ENCODE results near the gene CABP2. TPM values are rescaled to one million over a fixed set of nuclear protein-coding genes. Genes with fewer than 3 reads are reported as not detected.

CABP2 gene
- total RNA-seq, 1 donor from 2014 or later, result not detected

DNA sequence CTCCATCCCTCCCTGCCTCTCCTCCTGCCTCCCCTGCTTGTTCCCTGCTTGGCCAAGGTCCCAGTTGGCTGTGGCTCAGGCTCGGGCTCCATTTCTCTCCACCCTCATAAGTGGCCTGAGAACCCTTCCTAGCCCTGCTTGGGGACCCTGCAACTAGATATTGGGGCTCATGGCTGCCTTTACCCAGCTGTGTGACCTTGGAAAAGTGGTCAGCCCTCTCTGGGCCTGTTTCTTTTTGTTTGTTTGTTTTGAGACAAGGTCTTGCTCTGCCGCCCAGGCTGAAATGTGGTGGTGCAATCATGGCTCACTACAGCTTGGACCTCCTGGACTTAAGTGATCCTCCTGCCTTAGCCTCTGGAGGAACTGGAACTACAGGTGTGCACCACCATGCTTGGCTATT, 20.3 kb upstream of the CABP2 start:
- TF ChIP-seq, protein P1, sequence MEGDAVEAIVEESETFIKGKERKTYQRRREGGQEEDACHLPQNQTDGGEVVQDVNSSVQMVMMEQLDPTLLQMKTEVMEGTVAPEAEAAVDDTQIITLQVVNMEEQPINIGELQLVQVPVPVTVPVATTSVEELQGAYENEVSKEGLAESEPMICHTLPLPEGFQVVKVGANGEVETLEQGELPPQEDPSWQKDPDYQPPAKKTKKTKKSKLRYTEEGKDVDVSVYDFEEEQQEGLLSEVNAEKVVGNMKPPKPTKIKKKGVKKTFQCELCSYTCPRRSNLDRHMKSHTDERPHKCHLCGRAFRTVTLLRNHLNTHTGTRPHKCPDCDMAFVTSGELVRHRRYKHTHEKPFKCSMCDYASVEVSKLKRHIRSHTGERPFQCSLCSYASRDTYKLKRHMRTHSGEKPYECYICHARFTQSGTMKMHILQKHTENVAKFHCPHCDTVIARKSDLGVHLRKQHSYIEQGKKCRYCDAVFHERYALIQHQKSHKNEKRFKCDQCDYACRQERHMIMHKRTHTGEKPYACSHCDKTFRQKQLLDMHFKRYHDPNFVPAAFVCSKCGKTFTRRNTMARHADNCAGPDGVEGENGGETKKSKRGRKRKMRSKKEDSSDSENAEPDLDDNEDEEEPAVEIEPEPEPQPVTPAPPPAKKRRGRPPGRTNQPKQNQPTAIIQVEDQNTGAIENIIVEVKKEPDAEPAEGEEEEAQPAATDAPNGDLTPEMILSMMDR (IDR thresholded peaks at IDR 0.05), result no peak
- H3K27me3 Mint-ChIP-seq (ENCODE audit: unreplicated experiment), result peaks cover 15% of the 10 kb centered on the region
- DNase-seq (ENCODE audit: extremely low spot score, unreplicated experiment), result no peak
- H3K4me3 Mint-ChIP-seq (ENCODE audit: unreplicated experiment), result no peak overlapping the region
- no peaks in the 10 kb centered on the region for H3K36me3 Mint-ChIP-seq (ENCODE audit: unreplicated experiment)
- no peak overlapping the region for H3K27ac Mint-ChIP-seq (ENCODE audit: unreplicated experiment)
- H3K9me3 Mint-ChIP-seq (ENCODE audit: unreplicated experiment), result no peaks in the 10 kb centered on the region
- peaks cover 5% of the 10 kb centered on the region for H3K4me1 Mint-ChIP-seq (ENCODE audit: unreplicated experiment)

DNA sequence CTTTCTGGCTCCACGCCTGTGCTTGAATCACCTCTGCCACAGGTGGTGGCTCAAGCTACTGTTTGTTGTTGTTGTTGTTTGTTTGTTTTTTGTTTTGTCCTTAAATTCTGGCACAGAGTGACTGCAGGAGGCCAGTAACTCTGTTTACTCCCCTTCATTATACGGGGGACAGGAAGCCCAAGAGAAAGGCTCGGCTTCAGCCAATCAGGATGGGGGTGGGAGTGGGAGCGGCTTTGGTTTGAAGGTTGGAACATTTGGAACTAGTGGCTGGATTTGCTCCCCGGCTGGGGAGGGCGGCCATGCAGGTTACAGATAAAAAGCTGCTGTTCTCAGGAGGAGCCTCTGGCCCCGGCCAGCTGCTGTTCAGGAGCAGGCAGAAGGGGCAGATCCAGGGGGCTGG, 19.7 kb upstream of the CABP2 start:
- Mint-ChIP-seq H3K4me3 (ENCODE audit: unreplicated experiment) (no peak overlapping the region), H3K27me3 (ENCODE audit: unreplicated experiment) (peaks cover 15% of the 10 kb centered on the region), H3K9me3 (ENCODE audit: unreplicated experiment) (no peaks in the 10 kb centered on the region), H3K36me3 (ENCODE audit: unreplicated experiment) (no peaks in the 10 kb centered on the region), H3K4me1 (ENCODE audit: unreplicated experiment) (peaks cover 5% of the 10 kb centered on the region), H3K27ac (ENCODE audit: unreplicated experiment) (no peak overlapping the region)
- no peak for DNase-seq (ENCODE audit: extremely low spot score, unreplicated experiment)
- TF ChIP-seq, protein P1 (IDR thresholded peaks at IDR 0.05), result no peak

DNA sequence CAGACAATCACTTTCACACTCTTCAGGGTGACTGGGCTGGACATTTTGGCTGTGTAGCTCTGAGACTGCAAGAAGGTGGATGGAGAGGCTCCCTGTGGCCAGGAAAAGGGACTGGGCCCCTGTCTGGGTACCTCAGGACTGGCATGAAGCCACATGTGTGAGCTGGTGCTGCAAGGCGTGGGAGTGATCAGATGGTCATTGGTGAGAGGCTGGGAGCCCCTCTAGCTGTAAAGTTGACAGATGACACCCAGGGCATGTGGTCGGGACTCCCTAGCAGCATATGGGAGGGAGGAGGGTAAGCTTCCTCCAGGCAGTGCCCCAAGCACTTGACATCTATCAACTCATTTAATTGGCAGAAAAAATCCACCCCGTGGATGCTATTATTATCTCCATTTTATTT, 18.9 kb upstream of the CABP2 start:
- Mint-ChIP-seq H3K36me3 (ENCODE audit: unreplicated experiment) (no peaks in the 10 kb centered on the region), H3K9me3 (ENCODE audit: unreplicated experiment) (no peaks in the 10 kb centered on the region), H3K4me1 (ENCODE audit: unreplicated experiment) (peaks cover 5% of the 10 kb centered on the region), H3K4me3 (ENCODE audit: unreplicated experiment) (no peak overlapping the region), H3K27me3 (ENCODE audit: unreplicated experiment) (peaks cover 13% of the 10 kb centered on the region), H3K27ac (ENCODE audit: unreplicated experiment) (no peak overlapping the region)
- no peak for DNase-seq (ENCODE audit: extremely low spot score, unreplicated experiment)
- TF ChIP-seq, protein P1 (IDR thresholded peaks at IDR 0.05), result no peak

DNA sequence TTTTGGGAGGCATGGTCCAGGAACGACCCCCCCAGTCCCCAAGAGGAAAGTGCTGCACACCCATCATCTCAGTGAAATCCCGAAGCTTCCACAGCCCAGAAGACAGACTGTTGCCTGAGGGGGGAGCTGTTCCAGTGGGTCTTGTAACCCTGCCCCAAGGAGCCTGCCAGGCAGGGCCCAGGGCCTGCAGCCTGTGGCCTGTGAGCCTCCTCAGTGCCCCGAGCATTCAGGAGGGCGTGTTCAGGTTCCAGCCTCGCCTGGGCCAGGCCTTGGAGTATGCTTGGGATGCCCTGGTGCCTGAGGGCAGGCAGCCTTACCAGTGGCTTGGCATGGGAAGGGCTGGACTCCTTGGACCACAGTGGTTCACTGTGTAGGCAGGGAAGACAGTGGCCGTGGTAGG, 18.0 kb upstream of the CABP2 start:
- Mint-ChIP-seq H3K27ac (ENCODE audit: unreplicated experiment) (no peak overlapping the region), H3K9me3 (ENCODE audit: unreplicated experiment) (no peaks in the 10 kb centered on the region), H3K27me3 (ENCODE audit: unreplicated experiment) (peaks cover 8% of the 10 kb centered on the region), H3K36me3 (ENCODE audit: unreplicated experiment) (no peaks in the 10 kb centered on the region), H3K4me1 (ENCODE audit: unreplicated experiment) (peaks cover 5% of the 10 kb centered on the region), H3K4me3 (ENCODE audit: unreplicated experiment) (no peak overlapping the region)
- TF ChIP-seq, protein P1 (IDR thresholded peaks at IDR 0.05), result no peak
- no peak for DNase-seq (ENCODE audit: extremely low spot score, unreplicated experiment)

DNA sequence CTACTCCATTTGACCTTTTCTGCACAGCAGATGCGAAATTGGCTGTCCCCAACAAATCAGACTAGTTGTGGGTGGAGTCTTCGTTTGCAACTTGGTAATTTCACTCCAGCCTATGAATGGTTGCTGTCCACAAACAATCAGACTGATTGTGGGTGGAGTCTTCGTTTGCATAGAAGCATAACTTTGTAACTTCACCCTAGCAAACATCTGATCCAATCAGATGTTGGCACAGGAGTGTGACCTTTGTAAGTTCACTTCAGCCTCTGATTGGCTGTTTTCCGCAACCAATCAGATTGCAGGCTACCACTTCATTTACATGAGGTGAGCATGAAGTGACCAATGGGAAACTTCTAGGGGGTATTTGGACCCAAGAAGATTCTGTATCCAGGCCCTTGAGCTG, 16.3 kb upstream of the CABP2 start:
- Mint-ChIP-seq H3K27ac (ENCODE audit: unreplicated experiment) (no peak overlapping the region), H3K4me3 (ENCODE audit: unreplicated experiment) (no peak overlapping the region), H3K36me3 (ENCODE audit: unreplicated experiment) (no peaks in the 10 kb centered on the region), H3K27me3 (ENCODE audit: unreplicated experiment) (no peaks in the 10 kb centered on the region), H3K9me3 (ENCODE audit: unreplicated experiment) (no peaks in the 10 kb centered on the region), H3K4me1 (ENCODE audit: unreplicated experiment) (peaks cover 2% of the 10 kb centered on the region)
- TF ChIP-seq, protein P1 (IDR thresholded peaks at IDR 0.05), result no peak
- no peak for DNase-seq (ENCODE audit: extremely low spot score, unreplicated experiment)
